Prostate gland (tissue), 2 donors: ENCODE results near the gene DGKE.

ENCODE experiments used
- POLR2AphosphoS5 ChIP-seq: sonication (generic); formaldehyde crosslinking; IDR thresholded peaks from one replicate; pipeline ENCODE4 v1.6.1; 2017; ENCODE audit warnings: antibody characterized with exemption
- TF ChIP-seq, protein P1 (sequence below), 4 experiments: fragments of 200-600 bp in 2 of 4; fragments of 450-650 bp in 2 of 4; sonication (generic) in 2 of 4; IDR thresholded peaks; 1 replicate in 3 of 4; 2 replicates in 1 of 4; pipeline ENCODE4 v1.5.1; 2016 to 2019; ENCODE audit warnings: antibody characterized with exemption in 4 of 4, mild to moderate bottlenecking in 2 of 4, moderate library complexity in 2 of 4

DNA sequence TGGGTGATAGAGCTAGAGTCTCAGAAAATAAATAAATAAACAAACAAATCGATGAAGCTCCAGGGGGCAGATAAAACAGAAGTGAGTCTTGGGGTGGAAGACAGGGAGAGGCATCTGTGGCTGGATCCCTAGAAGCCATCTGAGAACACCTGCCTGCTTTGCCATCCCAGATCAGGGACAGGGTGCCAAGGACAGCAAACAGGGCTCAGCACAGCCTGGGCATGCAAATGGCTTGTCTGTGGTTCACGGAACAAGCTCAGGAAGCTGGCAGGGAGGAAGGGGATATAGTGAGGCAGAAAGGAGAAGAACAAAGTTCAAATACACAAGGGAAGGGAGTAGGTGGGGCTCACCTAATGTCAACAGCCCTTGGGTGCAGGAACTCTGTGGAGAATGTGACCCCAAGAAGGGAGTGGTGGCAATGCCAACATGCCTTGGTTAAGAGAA lies 52.4 kb downstream of the DGKE start:
- TF ChIP-seq, protein P1, sequence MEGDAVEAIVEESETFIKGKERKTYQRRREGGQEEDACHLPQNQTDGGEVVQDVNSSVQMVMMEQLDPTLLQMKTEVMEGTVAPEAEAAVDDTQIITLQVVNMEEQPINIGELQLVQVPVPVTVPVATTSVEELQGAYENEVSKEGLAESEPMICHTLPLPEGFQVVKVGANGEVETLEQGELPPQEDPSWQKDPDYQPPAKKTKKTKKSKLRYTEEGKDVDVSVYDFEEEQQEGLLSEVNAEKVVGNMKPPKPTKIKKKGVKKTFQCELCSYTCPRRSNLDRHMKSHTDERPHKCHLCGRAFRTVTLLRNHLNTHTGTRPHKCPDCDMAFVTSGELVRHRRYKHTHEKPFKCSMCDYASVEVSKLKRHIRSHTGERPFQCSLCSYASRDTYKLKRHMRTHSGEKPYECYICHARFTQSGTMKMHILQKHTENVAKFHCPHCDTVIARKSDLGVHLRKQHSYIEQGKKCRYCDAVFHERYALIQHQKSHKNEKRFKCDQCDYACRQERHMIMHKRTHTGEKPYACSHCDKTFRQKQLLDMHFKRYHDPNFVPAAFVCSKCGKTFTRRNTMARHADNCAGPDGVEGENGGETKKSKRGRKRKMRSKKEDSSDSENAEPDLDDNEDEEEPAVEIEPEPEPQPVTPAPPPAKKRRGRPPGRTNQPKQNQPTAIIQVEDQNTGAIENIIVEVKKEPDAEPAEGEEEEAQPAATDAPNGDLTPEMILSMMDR (IDR thresholded peaks at IDR 0.05), result no peak
- TF ChIP-seq POLR2AphosphoS5, result no peak
